ENCODE data around the gene IFNAR1.
"Not testable (repeated sequence)": the region's sequence is repeated elsewhere in the genome, so short reads cannot be mapped to it uniquely, and the experiment has no call there.

The IFNAR1 gene

GRCh38 chr21:33379934-33380333 is 55.2 kb downstream of the IFNAR1 start:
- not testable (repeated sequence) for DNase-seq

DNA sequence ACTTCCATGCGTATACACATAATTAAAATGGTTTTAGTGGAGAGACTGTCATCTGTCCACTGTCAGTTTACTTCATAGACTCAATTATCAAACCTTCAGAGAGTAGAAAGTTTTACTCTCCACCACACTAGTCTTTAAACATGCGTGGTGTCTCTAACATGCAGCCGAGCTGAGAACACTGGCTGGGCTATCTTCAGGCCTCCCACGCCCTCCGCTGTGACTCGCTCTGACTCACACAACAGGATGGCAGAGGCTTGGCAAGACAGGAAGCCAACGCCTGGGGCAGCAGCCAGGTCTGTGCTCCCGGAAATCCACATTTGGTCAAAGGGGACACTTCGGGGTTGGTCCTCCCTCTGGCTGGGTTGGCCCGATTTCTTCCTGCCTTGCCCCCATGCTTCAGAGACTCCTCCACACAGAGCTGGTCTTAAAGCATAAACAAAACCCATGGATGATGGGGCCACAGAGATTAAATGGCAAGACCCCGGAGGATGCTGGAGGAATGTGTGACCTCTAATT is 55.8 kb downstream of the IFNAR1 start:
- DNase-seq: peak; percentile 71

DNA sequence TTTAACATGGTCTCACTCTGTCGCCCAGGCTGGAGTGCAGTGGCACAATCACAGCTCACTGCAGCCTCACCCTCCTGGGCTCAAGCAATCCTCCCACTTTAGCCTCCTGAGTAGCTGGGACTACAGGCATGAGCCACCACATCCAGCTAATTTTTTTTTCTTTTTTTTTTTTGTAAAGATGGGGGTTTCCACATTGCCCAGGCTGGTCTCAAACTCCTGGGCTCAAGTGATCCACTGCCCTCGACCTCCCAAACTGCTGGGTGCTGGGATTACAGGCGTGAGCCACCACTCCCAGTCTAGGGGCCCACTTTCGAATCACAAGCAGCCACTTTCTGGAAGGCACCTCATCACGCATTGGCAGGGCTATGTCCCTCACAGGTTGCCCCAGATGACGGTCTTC is 56.6 kb downstream of the IFNAR1 start:
- not testable (repeated sequence) for DNase-seq

GRCh38 chr21:33383056-33383888 is 58.5 kb downstream of the IFNAR1 start:
- peak; percentile 27 for DNase-seq

- no peak for DNase-seq
These were observed 60.1 kb downstream of the IFNAR1 start for GRCh38 chr21:33384841-33385331.

GRCh38 chr21:33386222-33386784 is 61.5 kb downstream of the IFNAR1 start:
- DNase-seq: no peak

- DNase-seq: no peak
These were observed 62.5 kb downstream of the IFNAR1 start for GRCh38 chr21:33387294-33387693.

DNA sequence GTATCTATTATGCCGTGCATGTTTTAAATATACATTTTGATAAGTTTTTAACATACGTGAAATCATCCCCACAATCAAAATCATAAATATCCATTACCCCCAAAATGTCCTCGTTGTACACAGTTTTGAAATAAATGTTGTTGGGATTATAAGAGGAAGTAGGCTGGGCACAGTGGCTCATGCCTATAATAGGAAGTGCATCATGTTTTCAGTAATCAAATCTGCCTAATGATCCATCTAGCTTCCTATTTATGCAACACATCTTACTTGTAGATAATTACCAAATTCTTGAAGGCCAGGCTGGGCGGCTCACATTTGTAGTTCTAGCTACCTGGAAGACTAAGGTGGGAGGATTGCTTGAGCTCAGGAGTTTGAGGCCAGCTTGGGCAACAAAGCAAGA is 63.4 kb downstream of the IFNAR1 start:
- DNase-seq: no peak

GRCh38 chr21:33390479-33390878 is 65.7 kb downstream of the IFNAR1 start:
- no peak for DNase-seq

GRCh38 chr21:33391656-33392055 is 66.9 kb downstream of the IFNAR1 start:
- no peak for DNase-seq

DNA sequence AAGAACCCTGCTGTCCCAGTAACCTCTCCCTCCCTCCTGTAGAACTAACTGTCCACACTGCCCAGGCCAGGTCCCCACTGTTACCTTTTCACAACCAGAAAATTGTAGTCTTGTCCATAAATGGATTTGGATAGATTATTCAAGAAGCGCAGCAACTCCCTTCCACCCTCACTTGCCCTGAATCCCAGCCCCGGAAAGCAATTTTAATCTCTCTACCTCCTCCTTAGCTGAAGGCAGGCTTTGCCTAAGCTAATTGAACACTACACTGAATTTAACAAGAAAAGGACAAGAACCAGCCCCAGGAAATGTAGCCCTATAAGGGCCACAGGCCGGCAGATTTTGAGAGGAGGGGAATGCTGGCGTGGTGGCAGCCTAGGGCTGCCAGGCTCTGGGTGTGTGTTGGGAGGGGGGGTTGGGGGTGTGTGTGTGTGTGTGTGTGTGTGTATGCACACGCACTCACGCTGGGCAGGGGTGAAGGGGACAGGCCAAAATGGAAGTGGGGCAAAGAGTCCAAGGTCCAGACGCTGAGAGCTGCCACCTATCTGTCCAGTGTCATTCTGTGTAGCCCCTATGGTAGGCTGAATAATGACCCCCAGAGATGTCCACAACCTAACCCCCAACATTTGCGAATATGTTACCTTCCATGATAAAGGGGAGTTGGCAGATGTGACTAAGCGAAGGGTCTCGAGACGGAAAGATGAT is 67.7 kb downstream of the IFNAR1 start:
- no peak for DNase-seq

- no peak for DNase-seq
These were observed 68.6 kb downstream of the IFNAR1 start for GRCh38 chr21:33393348-33393747.

GRCh38 chr21:33394260-33394659 is 69.5 kb downstream of the IFNAR1 start:
- DNase-seq: no peak

- DNase-seq: peak; percentile 31
These were observed 71.1 kb downstream of the IFNAR1 start for GRCh38 chr21:33395891-33396331.

- no peak for DNase-seq
These were observed 71.7 kb downstream of the IFNAR1 start for GRCh38 chr21:33396436-33396835.

- DNase-seq: no peak
These were observed 72.2 kb downstream of the IFNAR1 start for GRCh38 chr21:33396951-33397350.

DNA sequence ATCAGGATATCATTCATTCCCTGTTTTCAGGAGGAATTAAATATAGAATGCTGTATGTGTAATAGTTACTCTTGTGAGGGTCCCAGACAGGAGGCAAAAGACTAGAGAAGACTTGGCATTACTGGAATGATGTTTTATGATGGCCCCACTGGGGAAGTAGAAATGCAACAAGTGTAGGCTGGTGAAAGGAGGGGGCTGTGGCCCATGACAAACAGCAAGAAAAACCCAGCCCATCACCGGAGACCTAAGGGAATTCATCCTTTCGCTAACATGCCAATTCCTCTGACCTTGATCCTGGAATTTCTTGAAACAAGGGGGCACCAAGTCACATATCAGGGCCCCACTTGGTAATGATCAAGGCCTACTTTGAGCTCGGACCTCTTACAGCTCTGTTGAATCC is 72.9 kb downstream of the IFNAR1 start:
- DNase-seq: no peak

- DNase-seq: no peak
These were observed 73.6 kb downstream of the IFNAR1 start for GRCh38 chr21:33398361-33398760.

- peak; percentile 16 for DNase-seq
These were observed 76.8 kb downstream of the IFNAR1 start for GRCh38 chr21:33401630-33401992.

DNA sequence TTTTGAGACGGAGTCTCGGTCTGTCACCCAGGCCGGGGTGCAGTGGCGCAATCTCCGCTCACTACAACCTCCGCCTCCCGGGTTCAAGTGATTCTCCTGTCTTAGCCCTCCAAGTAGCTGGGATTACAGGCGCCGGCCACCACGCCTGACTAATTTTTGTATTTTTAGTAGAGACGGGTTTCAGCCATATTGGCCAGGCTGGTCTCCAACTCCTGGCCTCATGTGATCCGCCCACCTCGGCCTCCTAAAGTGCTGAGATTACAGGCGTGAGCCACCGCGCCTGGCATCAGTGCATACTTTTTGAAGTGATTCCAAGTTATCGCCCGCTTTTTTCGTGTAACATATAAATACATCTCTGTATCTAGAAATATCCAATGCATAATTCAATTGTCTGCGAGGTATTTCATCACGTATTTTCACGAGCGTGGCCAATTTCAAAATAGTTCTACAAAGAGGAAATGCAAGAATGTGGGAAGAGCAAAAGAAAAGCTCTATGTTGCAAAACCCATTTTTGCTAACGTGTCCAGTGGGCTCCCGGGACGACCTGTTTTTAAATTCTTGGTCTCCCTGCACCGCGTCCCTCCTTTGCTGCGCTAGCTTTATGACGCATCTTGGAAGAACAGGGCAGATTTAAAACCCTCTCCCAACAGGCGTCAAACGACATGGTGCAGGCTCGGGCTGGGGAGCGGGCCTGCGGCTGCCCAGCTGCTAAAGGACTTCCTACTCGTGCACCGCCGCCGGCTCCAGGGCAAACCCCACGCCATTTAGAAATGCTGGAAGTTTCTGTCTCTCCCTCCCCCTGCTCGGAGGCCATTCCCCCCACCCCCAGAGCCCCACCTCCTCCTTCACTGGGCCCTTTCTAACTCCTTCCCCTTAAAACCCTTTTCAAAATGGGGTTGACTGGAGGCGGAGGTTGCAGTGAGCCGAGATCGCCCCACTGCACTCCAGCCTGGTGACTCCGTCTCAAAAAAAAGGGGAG is 77.5 kb downstream of the IFNAR1 start:
- no peak for DNase-seq

- peak; percentile 67 for DNase-seq
These were observed 78.5 kb downstream of the IFNAR1 start, which contains the start of gene IFNGR2 for GRCh38 chr21:33403128-33403785. IFNGR2 (plus strand) TSS chr21:33403413; CDS start chr21:33403544, 131 bp downstream.
